DOHH2 (cell line): Measurements from ENCODE around the gene CD320.

Experiments used
- EZH2phosphoT487 ChIP-seq: fragments of 200-600 bp; sonication (generic); IDR thresholded peaks from 2 replicates; pipeline ENCODE4 v1.6.1; 2017; ENCODE audit warnings: borderline replicate concordance, mild to moderate bottlenecking, antibody characterized with exemption, low read length, moderate library complexity, mixed read lengths
- TF ChIP-seq, protein P1 (sequence below): fragments of 200-600 bp; sonication (generic); IDR thresholded peaks from one replicate; pipeline ENCODE4 v1.5.1; 2014; ENCODE audit warnings: antibody characterized with exemption, mild to moderate bottlenecking, low read depth, low read length; ENCODE audit not compliant: poor library complexity, severe bottlenecking

DNA sequence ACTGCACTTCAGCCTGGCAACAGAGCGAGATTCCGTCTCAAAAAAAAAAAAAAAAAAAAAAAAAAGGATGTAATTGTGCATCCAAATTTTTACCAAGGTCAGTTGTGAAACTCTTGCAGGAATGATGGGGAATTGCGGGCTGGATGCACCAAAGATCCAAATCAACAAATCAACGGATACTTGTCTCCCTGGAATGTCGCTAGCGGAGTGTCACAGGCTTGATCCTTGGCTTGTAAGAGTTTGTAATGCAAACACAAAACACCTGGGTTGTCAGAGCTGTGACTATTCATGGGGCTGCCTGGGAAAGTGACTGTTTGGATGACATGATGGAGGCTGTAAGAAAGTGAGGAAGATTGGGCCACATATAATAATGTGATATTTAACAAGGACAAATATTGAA, 30.7 kb upstream of the CD320 start:
- TF ChIP-seq, protein P1, sequence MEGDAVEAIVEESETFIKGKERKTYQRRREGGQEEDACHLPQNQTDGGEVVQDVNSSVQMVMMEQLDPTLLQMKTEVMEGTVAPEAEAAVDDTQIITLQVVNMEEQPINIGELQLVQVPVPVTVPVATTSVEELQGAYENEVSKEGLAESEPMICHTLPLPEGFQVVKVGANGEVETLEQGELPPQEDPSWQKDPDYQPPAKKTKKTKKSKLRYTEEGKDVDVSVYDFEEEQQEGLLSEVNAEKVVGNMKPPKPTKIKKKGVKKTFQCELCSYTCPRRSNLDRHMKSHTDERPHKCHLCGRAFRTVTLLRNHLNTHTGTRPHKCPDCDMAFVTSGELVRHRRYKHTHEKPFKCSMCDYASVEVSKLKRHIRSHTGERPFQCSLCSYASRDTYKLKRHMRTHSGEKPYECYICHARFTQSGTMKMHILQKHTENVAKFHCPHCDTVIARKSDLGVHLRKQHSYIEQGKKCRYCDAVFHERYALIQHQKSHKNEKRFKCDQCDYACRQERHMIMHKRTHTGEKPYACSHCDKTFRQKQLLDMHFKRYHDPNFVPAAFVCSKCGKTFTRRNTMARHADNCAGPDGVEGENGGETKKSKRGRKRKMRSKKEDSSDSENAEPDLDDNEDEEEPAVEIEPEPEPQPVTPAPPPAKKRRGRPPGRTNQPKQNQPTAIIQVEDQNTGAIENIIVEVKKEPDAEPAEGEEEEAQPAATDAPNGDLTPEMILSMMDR, result no peak
- TF ChIP-seq EZH2phosphoT487, result no peak
